Skin of body (tissue), 2 donors: ENCODE measurements around the gene RNF169. TPM values are rescaled to one million over a fixed set of nuclear protein-coding genes. Genes with fewer than 3 reads are reported as not detected.

Source experiments
- DNase-seq: peaks from one replicate; lab custom pipeline; 2025; lab: John Stamatoyannopoulos, UW
- total RNA-seq: library from RNA; depleted of rRNA; stranded (reverse); fragments of >200 nt; gene quantifications from one replicate; pipeline ENCODE4 v1.2.3, GENCODE V29; 2014

RNF169 gene
- 21.8 TPM for total RNA-seq

- peak; percentile 95 for DNase-seq
Measured at GRCh38 chr11:74748211-74749126, at the start of gene RNF169. Gene RNF169, plus strand, starts transcription at chr11:74748849. Its CDS starts 32 bp downstream, at chr11:74748881.

- DNase-seq: no peak
Measured at GRCh38 chr11:74699615-74700396, 48.8 kb upstream of the RNF169 start.

GRCh38 chr11:74701351-74701750 is 47.3 kb upstream of the RNF169 start:
- no peak for DNase-seq

DNA sequence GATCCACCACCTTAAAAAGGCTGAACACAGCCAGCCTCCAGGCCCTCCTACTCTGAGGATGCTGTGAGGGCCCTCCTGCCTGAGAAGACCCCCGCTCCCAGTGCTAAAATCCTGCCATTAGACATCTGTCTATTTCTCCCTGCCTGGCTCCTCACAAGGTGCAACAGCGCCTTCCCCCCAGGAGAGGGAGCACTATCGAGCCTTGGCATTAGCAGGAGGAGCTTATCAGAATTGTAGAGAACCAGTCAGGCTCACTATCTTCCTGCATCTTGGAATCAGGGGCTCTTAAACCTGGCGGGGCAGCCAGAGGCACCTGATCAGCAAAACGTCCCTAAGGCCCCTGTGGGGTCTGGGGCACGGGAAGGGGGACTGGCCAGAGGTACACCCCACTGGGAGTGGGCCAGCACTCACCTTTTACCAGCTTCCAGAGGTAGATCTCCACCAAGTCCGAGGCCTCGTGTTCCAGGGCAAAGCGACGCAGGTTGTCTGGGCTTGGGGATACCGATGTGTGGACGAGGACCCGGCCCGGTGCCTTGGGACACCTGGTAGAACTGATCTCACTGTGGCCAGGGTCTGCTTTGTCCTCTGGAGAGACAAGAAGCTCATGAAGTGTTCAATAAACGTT is 46.2 kb upstream of the RNF169 start:
- no peak for DNase-seq

GRCh38 chr11:74703211-74703610 is 45.4 kb upstream of the RNF169 start:
- no peak for DNase-seq

GRCh38 chr11:74707182-74707581 is 41.5 kb upstream of the RNF169 start:
- DNase-seq: no peak

DNA sequence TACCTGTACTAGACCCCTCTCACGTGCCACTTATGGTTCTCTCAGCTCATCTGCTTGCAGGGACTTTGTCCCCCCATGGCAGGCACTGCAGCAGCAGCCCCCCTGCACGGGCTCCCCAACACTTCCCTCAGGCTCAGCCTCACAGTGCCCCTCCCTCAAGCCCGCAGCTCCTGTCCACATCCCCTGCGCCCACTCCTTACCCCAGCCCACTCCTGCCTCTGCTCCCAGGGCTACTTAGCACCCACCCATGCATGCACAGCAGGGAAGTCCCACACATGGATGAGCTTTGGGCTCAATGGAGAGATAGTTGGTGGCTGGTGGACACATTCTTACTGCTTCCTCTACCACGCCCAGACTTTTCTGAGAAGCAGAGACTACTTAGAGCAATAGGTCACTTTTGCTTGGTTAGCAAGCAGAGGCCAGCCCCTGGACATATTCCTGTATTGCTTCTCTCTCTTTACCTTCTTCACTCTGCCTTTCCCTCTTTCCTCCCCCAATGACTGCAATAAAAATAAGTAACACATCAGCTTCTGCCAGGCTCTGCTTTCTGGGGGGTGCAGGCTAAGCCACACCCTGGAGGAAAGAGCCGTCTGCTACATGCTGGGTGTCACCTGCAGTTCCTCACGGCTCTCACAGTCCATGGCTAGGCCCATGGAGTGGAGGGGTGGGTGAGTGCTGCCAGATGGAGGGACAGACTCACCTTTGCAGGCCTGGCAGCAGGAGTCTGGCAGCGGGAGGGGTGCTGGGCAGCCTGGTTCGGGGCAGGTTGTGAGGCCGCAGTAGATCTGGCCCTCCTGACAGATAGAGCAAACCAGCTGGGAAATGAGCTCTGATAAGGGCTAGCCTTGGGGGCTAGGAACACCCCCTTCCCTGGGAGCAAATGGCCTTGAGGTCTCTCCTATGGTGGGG is 40.8 kb upstream of the RNF169 start:
- DNase-seq: no peak

DNA sequence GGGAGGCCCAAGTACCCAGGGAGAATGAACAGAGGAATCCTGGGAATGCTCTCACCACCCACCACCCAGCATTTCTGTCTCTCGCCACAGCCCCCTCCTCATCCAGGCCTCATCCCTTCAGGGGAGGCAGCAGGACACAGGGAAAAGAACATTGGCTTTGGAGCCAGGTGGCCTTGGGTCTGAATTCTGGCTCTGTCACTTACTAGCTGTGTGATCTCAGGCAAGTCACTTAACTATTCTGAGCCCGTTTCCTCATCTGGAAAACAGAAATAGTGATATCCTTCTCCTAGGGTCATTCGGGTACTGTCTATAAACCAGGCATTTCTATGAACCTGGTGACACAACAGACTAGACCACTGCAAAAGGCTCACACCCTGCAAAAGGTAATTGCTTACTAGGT is 39.5 kb upstream of the RNF169 start:
- DNase-seq: no peak

DNA sequence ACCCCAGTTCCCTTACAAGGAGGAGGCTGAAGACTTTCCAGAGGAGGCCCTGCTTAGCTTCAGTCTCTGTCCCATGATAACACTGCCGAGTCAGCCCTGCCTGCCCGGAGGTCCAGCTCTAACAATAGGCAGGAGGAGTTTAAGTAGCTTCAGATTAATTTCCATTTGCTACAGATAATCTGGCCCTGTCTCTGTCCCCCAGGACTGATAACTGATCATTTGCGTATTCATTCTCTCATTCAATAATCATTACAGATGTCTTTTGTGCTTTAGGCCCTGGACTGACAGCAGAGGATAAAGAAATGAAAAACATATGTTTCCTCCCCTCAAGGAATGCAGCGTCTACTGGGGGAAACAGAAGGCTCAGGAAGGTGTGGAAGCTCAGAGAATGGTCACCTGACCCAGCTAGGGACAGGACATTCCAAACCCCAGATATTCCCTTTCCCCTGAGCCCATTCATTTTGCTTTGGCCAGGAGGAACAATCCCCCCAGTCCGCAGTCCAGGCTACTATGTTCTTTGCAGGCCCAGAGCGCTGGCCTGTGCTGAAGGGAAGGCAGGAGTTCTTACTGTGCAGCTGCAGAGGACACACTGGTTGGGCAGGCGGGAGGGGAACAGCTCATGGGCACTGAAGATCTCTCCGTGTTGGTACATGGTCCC is 38.2 kb upstream of the RNF169 start:
- peak; percentile 85 for DNase-seq

GRCh38 chr11:74713686-74714085 is 35.0 kb upstream of the RNF169 start:
- DNase-seq: no peak

- DNase-seq: no peak
Measured at GRCh38 chr11:74714904-74715303, 33.7 kb upstream of the RNF169 start.

DNA sequence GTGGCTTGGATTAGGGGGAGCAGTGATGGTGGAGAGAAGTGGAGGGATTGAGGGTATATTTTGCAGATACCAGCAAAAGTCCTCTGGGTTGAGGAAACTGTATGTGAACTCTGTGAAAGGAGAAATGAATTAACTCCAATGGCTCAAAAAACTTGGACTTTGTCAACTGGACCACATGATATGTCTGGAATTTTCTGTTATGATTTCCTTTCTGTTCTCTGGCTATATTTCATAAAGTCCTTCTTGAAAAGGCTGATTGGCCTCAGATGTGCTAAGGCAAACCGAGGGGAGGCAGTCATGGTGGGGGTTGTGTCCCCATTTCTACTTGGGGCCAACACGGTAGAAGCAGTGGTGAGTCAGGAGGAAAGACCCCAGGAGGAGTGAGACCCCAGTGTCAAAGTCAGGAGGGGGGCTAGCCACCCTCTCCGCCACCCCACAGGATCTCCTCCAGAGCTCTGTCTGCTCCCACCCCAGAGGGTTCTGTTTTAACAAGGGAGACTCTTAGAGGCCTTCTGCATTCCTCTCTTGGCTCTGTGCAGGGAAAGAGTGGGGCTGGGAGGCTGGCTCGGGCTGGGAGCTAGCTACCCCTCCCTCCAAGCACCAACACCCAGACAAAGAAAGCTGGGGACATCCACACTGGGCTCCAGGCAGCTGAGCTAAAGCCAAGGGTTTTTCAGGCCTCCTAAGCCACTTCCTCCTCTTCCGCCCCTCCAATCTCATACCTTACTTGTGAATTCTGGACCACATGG is 31.3 kb upstream of the RNF169 start:
- no peak for DNase-seq

DNA sequence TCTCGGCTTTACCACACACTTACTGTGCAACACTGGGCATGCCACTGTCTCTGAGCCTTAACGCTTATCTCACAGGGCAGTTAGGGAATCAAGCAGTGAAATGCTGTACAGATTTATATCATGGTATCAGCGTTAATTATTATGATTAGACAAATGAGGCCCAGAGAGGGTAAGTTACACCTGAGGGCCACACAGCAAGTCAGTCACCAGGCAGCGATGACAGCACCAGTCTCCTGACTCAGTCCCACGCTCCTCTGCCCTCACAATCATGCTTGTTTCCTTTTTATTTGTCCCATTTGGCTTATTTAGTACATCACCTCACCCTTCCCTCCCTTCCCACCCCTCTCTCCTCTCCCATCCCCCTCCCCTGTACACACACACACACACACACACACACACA is 29.6 kb upstream of the RNF169 start:
- DNase-seq: no peak

DNA sequence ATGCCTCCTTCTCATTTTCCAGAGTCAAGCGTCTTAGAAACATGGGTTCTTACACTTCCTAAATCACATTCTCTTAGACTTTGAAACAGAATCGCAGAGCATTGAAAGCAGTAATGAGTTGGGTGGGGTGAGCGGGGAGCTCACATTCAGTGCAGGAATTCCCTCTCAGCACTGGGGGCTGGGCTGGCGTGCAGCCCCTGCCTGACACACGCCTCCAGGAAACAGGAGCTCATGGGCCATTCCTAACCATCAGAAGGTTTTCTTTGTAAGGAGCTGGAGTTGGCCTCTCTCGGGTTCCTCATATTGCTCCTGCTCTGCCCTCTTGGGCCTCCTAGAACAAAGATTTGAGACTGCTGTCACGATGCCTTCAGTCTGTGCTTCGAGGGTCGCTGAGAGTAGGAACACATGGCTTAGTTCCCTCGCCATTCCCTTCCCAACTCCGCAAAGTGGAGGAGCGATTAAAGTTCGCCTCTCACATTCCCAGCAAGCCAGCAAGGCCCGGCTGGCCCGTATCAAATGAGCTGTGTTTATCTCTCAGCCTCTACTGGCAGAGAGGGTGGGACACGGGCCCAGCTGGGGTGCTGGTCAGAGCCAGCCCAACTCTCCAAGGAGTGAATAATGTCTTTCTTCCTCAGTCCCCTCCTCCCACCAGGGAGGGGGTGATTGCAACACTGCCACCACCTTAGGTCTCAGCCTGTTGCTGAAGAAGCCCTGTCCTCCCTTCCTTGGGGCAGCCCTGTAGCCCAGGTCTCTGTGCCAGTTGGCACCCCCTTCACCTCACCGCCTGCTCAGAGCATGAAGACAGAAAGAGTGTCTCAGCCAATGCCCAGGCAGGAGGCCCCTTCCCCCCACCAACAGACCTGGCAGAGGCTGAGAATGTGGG is 27.8 kb upstream of the RNF169 start:
- DNase-seq: no peak

- DNase-seq: no peak
Measured at GRCh38 chr11:74721479-74721835, 27.2 kb upstream of the RNF169 start.

GRCh38 chr11:74723511-74723910 is 25.1 kb upstream of the RNF169 start:
- no peak for DNase-seq

DNA sequence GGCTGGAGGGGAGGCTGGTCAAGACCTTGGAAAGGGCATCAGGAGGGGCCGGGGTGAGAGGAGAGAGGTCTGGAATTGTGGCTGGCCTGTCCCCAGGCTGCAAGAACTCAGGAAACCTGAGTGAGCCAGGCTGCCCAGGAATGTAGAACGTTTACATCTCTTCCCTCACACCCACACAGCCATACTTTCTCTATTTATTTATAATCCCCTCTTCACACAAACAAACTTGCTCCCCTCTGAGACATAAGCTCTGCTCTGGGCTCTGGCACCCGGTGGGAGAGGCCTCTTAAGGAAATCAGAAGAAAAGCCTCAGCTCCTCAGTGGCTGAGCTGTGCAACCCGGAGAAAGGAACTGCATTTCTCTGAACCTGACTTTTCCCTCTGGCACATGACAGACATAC is 22.9 kb upstream of the RNF169 start:
- no peak for DNase-seq

- DNase-seq: peak; percentile 15
Measured at GRCh38 chr11:74726547-74727182, 22.0 kb upstream of the RNF169 start.
